Measurements from ENCODE around the gene FSHR.

Gene FSHR

DNA sequence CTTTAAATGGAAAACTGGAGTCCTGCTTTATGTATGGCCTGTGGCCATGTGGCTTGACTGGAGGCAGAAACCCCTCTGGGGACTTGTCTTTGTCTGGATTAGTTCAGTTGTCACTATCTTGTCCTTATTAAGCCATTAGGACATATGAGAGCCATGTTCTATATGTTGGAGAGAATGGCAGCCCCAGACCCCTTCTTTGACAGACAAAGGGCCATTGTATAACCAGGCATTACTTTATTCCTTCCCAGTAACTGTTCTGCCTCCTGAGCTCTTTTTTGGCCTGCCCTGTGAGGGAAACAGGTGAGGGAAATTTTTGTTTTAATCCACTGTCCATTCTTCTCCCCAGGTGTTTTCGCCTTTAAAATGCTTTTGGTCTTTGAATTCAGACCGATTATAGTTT lies 43.3 kb downstream of the FSHR start:
- no peak for FAIRE-seq

DNA sequence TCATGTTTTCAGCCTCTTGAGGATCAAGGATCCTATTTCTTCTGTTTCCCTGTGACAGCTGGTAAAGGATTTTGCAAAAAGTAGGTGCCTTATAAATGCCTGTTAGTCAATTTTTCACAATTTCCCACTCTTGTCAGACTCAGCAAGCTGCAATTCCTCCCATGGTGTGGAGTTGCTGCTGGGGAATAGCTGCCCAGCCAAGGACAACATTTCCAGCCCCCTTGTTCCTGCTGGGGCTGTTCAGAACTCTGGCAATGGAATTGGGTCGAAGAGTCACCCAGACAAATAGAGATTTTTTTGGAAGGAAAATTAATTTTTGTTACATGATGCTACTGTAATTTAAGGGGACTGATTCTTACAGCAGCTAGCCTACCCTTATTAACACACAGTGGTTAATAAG lies 43.7 kb downstream of the FSHR start:
- FAIRE-seq, result no peak

DNA sequence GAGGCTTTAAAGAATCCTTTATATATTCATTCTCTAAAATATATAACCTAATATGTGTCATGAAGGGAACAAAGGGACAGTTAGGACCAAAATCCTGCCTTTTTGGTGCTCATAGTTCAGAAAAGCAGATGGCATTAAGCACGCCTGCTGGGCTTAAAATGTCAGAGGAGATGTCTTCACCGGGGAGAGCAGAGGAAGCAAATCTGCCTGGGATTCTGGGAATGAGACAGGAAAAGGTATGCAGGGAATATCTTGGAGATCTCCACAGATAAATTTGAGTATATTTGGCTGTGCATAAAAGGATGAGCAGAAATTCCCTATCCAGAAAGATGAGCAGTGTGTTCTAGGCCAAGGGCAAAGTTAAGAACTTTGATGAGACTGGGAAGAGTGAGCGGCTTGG lies 45.5 kb downstream of the FSHR start:
- FAIRE-seq, result no peak

DNA sequence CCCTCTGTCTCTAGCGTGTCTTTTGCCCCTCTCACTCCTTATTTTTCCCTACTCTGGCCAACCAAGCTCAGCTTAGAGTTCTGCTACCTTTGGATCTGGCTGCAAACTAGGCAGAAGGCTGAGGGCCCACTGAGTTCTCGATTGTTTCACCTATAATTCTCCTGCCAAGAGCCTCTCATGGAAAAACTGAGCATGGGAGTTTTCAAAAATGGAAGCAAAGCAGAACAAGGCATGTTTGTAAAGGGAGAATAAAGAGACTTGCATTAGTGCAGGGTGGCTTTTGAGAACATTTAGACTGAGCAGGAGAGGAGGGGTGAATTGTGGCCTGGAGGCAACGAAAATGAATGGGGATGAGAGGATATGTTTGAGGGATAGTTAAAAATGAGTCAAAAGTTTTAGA lies 45.9 kb downstream of the FSHR start:
- FAIRE-seq, result no peak

DNA sequence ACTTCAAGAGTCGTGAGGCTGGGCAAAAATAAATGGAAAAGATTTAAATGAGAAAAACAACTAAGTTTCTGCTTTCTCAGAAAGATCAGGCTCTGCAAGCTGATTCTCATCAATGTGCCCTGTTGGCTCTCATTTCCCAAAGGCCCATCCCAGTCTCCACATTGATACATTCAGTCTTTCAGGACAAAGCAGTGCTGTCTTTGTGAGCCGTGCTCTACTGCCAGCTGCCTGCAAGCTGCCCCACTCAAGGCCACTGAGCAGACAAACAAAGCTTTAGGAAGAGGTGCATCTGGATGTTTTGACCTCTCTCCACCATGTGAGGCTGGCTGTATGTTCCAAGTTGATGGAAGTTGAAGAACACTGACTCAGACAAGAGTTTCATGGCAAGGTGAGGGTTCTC lies 48.8 kb downstream of the FSHR start:
- FAIRE-seq, result no peak

DNA sequence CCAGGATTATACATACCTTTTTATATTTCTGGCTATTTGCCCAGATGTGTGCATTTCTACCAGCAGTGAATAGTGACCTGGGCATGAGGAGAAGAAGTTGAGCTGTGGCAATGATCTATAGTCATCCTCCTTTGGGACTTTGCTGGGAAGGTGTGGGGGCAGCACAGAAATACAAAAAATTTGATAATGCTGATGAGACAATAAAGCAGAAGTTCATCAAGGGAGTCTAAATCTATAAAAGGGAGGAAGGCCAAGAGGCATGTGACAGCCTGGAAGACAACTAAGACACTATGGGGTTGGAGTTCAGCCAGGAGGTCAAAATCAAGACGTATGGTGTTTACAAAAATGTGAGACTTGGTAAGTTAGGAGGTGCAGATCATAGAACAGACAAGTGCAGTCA lies 52.2 kb downstream of the FSHR start:
- FAIRE-seq, result no peak

DNA sequence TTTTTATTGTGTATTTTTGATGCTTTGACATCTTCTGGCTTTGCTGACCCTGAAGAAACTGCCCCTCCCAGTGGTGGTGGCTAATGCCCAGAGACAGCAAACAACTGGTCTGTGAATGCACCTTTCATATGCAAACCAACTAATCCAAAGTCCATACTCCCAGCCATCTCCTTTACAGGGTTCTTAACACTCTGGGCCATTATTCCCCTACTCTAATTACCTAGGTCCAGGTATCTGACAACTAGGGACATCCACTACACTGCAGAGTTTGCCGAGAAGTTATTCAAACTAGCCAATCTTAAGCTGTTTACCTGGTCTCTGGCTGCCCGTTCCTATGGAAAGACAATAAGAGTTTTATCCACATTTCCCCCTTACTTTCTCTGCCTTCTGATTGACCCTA lies 73.6 kb downstream of the FSHR start:
- no peak for FAIRE-seq

DNA sequence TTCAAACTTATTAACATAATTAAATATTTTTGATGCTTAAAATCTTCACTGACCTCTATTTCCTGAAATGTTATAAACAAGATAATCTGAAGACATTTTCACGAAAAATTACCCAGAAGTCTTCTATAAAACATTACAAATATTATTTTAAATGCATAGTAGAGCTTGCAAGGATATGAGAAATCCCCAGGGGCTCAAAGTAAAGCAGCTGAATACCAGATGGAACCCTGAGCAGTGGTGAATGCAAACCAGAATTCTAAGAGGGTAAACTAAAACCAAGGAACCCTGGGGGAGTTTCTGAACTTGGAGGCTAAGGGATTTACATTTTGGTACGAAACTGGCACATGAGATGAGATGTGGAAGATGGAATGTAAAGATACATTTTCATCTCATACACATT lies 83.6 kb downstream of the FSHR start:
- no peak for FAIRE-seq

DNA sequence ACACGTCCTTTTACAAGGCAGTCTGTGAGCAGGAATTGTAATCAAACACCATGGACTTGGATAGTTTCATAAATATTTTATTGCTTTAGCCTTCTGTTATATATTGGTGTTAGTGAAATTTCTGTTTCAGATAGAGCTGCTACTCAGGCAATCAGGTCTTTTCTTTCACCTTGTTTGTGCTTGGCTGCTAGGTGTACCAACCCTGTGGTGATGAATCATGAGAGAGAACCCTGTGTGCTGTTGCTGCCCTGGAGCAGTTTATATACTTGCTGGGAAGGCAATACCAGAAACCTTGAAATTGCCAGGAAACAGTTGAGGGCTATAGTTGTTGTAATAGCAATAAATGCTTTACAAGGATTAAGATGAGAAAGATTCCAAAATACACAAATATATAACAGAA lies 84.5 kb downstream of the FSHR start:
- FAIRE-seq, result no peak

DNA sequence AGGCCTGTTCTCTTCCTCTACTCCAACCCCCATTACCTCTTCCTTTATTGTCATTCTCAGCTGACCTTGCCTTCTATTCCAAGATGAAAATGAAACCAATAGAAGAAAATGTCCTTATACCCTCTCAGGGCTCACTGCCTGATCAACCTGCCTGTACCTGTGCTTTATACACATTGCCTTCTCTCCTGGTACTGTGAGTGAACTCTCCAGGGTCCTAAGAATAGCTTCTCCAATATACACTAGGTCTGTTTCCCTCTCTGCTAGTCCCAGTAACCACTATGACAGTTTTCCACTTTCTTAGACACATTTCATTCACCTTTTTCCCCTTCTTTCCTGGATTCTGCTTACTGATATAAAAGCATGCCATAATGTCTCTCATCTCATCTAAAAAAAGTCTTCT lies 85.7 kb downstream of the FSHR start:
- FAIRE-seq, result no peak

DNA sequence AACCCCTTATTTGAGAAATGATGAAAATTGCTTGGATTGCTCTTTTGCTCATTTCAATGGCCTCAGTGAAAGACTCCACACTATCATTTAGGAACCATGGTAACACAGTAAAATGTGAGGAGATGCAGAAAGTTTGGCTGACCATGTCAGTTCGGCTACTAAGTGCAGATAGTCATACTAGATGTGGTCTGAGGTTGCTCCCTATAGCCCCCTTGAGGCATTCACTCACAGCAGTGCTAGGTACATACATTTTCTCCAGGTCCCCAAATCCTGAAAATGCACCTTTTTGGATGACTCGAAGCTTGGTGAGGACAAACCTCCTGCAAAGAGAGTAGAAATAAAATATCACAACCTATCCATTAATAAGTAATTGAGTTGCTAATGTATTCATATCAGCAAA lies 86.3 kb downstream of the FSHR start:
- FAIRE-seq, result no peak

DNA sequence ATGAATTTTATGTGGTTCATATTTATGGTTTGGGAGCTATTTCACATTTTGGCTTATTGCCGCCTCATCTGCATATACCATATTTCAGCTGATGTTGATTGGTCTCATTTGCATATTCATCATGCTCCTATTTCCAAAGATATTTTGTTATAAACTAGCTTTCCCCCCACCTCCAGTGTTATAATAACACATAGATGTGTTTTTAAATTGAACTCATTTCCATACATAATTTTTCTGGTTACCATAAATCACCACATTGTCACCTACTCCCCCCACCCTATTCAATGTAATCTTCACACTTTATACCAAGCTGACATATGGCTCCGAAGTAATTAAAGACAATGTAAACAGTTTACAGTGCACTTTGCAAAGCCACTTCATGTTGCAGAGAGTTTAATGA lies 101.2 kb downstream of the FSHR start:
- FAIRE-seq, result no peak

DNA sequence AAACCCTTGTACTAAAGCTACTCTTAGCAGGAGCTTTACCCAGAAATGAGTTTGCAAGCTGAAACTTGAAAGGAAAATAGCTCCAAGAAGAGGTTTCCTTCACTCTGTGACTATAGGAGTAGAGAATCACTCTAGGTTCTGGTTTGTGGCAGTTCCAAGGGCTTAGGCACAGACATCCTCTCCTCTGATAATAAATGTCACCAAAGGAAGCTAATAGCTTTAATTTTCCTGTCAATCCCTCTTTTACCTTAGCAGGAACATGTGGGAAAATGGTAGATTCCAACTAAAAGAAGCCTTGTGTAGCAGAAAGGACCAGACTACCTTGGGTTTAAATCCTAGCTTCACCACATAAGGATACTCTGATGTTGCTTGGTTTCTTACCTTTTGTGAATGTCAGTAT lies 104.0 kb downstream of the FSHR start:
- FAIRE-seq, result no peak

DNA sequence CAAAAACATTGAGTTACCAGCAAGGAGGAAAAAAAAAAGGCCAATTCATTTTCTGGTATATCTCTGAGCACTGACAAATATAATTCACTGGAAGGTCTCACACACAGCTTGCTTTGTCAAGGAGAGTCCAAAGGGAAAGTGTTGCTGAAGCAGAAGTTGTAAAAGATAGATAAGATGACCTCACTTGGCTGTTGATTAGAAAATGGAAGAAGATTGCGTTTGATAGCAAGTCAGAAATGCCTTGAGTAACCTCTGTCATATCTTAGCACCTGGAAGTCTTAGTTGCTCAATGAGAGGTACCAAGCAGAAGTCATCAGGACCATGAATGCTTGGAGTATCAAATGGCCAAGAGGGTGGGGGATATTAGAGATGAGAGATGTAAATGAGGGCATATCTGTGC lies 105.2 kb downstream of the FSHR start:
- FAIRE-seq, result no peak

DNA sequence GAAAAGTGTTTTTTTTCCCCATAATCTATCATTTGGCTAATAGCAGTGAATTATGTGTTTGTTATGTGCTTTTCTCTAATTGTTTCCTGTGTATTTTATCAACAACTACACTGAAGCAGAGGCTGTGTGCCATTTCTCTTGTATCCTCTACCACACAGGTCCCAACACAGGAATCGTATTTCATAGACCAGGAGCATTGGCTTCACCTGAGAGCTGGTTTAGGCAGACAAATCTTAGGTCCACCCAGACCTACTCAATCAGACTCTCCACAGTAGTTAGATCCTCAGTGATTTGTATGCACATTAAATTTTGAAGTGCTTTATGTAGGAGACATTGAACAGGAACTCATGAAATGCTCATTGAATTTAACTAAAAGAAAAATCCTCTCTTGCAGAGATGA lies 109.2 kb downstream of the FSHR start:
- no peak for FAIRE-seq

DNA sequence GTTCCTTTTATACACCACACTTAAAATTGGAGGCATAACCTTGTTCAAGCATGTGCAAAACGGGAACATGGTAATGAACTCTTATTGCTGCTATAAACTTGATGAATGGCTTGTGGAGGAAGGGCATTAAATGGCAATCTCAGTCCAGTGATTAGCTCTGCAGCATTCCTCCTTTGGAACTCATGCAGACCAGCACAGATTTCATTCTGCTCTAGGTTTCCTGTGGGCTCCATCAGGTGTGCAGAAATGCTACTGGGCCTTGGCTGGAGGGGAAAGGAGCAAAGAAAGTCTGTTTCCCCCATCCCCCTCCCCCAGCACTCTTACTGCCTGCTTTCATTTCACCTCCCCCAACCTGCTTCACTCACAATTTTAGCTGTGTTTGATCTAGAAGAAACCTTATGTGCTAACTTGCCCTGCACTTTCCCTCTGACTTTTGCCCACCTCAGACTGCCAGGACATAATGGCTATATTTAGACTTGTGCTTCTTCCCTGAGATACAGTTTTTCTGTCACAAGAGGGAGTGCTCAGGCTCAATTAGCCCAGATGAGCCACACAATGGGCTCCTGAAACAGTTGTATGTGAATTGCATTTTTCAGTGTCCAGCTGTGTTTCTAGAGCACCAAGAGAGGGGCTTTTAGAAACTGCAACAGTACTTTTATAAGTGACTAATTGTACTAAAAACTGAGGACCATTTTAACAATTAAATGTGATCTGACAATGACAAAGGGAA lies 109.8 kb downstream of the FSHR start:
- FAIRE-seq, result no peak

DNA sequence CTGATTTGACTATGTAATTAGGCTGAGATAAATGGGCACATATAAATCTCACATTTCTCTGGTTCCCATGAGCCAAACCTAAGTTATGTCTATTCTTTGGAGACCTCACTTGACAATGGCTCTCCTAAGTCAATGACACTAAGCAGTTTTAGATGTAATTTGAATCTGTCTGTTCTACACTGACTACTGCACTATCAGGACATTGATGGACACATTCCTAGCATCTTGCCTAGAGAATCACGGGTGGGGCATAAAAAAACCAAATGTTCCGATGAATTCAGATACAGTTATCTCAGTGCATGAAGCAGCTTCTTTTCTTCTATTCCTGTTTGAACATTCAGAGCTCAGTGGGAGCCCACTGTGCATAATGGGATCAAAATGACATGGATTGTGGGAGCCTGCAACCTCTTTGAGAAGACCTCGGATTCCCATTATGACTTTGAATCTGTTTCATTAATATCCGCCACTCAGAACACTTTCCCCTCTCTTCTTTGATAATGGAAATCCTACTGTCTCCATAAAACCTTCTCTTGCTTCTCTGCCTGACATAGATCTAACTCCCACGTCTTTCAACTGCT lies 110.8 kb downstream of the FSHR start:
- no peak for FAIRE-seq

DNA sequence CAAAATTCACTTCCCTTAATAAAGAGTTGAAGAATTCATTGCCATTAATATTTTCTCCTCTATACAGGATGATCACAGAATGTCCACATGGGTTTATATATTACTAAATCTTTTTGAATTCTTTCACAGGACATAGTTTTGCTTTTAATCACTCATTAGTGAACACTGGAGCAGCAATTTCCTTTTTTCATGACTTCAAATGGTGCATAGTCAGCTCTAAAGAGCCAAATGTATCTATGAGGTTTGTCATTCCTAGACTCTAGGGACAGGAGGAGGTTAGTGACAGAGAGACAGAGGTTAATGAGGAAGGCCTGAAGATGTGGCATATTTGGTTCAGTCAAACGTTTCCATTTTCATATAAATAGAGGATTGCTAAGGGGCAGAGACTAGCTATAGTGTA lies 111.8 kb downstream of the FSHR start:
- FAIRE-seq, result no peak

DNA sequence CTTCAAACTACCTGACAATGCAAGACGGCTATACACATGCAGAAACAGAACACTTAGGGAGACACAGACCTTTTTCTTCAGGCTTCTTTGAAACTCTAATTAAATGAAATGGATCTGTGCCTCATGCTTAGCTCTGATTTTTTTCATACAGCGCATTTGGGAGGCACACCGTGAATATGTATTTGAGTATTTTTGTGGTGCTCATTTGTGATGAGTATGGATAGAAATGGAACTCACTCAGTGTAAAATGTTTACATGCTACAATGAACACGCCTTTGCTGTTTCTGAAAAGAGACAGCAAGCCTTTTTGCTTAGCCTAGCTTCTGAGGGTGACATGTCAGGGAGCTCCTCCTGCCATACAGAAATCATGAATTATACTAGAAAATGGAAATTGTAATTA lies 113.3 kb downstream of the FSHR start:
- FAIRE-seq, result no peak

DNA sequence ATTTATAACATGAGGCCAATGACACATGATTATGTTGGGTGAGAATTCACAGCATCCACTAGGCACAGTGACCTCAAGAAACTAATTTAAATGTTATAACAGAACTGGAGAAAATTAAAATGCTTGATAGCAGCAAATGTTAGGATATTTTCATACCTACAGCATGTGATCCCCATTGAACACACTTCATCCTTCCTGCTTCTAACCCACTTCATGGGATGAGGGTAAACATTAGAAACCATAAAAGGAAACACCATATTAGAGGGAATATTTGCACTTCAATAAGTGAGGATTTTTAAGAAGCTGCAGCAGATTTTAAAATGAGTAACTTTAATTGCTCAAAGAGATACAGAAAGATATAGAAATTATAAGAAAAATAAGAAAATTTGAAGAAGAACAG lies 117.1 kb downstream of the FSHR start:
- FAIRE-seq, result no peak

DNA sequence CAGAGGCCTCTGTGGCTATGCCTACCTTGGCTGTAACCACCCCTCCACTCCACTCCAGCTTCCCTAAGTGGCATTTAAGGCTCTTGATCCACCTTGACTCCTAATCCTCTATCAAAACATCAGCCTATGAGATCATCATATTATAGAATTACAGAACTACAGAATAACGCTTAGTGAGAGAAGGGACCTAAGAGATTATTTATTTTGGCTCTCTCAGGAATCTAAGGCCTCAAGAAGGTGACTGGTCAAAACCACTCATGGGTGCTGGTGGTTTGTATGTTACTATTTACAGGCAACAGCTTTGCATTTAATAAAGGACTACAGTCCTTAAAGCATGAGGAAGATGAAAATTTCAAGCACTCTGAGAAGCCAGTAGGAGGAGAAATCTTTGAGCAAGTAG lies 118.8 kb downstream of the FSHR start:
- no peak for FAIRE-seq

DNA sequence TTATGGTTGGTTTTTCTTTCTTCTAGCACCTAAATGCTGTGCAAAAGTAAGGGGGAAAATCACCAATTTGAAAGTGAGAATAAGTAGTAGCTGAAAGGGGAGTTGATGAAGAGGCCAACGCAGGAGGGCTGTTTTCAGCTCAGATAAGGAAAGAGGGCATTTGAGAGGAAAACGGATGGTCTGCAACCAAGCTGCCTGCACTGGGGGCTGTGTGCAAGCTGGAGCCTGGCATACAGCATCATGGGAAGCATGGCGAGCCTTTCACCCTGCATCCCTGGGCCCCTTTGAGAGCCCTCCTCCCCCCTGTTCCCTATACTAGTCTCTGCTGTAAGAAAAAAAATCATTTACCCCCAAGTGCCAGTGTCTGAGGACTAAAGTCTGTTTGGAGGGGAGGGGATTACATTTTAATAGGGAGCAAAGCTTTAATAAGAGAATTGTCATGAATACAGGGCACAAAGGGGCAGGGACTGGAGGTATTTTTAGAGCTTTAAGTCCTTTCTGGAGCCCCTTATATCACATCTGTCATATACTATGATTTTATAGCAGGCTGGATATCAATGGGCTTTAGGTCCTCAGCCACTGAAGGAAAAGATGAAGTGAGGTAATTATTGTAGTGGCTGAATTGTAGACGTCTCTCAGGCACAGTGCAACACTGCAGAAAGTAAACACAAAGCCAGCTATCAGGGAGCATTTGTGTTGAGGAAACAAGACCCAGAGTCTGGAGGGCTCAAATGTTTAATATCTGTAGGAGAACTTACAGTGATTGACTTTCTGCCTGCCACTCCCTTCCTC lies 120.7 kb downstream of the FSHR start:
- FAIRE-seq, result no peak

DNA sequence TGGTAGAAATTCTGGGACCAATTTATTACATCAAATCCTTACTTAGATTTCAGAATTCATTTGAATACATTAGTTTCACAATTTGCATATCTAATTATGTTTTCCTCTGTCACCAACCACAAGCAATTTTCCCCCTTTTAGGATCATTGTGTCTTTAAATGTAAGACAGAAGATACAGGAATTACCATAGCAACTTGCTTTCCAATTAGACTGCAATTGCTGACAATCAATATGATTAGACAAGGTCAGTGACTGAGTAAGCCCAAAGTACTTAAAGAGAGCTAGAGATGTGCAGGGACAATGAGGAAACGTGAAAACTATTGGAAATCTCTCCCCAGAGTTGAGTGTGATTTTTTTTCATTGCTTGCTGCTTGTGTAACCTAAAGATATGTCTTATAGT lies 121.4 kb downstream of the FSHR start:
- FAIRE-seq, result no peak

DNA sequence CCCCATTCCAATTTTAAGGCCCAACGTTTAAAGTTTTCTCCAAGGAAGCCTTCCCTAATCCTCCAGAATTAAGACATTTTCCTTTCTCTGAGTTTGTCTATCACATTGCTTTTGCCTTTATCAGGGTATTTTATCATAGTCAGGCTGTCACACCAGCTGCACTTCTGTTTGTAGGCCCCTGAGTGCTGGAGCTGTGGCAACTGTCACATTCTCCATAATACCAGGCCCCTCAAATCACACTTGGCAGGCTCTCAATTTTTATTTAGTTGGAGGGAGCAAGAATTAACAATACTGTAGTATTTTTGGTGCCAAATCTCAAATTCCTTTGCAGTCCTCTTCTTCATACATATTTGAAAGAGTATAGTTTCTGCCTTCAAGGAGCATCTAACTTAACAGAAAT lies 122.2 kb downstream of the FSHR start:
- no peak for FAIRE-seq

DNA sequence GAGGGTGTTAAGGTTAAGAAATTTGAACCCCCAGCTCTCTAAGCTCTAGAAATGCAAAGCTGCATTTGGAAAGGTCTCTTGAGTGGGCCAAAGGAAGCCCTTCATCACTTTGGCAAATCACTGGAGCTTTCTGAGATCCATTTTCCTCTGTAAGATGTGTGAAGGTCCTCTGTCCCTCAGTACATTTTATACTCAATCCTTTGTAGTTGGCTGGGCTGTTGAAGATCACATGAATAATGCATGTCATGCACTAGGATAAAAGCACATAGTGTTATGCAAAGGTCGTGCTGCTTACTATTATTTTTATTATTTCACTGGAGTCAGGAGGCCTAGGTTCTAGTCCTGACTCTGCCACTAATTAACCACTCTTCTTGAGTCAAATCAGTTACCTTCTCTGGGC lies 124.9 kb downstream of the FSHR start:
- FAIRE-seq, result no peak

Data from A204.1 (cell line).